Neural cell (in vitro differentiated cells): ENCODE data around the gene C3. TPM values are rescaled to one million over a fixed set of nuclear protein-coding genes. Genes with fewer than 3 reads are reported as not detected.

Experiments
- H2AFZ ChIP-seq: fragments of 200-600, 300-800 bp; sonication (generic), shearing (Covaris generic); 2 replicates; pipeline ENCODE4 v1.6.0; 2014; ENCODE audit warnings: low read depth, mild to moderate bottlenecking, antibody characterized with exemption, low read length, moderate library complexity
- H3F3A ChIP-seq: fragments of 200-600 bp; shearing (Covaris generic); 2 replicates; pipeline ENCODE4 v1.6.1; 2016; ENCODE audit warnings: mild to moderate bottlenecking, moderate library complexity, mixed read lengths, antibody characterized with exemption, low read length; ENCODE audit not compliant: insufficient read depth, poor library complexity, severe bottlenecking
- H3K27ac ChIP-seq: fragments of 200-600, 300-800 bp; sonication (generic), shearing (Covaris generic); 2 replicates; pipeline ENCODE4 v1.5.1; 2014; ENCODE audit warnings: mild to moderate bottlenecking, low read length, moderate library complexity
- H3K27me3 ChIP-seq: fragments of 300-800, 200-600 bp; sonication (generic), shearing (Covaris generic); 2 replicates; pipeline ENCODE4 v1.6.0; 2014; ENCODE audit warnings: mild to moderate bottlenecking, low read depth, low read length, moderate library complexity; ENCODE audit not compliant: insufficient read depth
- H3K36me3 ChIP-seq: fragments of 300-800, 200-600 bp; sonication (generic), shearing (Covaris generic); 2 replicates; pipeline ENCODE4 v1.5.1; 2014; ENCODE audit warnings: mild to moderate bottlenecking, antibody characterized with exemption, low read length, moderate library complexity; ENCODE audit not compliant: insufficient read depth
- H3K4me2 ChIP-seq: fragments of 300-800, 200-600 bp; sonication (generic), shearing (Covaris generic); 2 replicates; pipeline ENCODE4 v1.6.0; 2014; ENCODE audit warnings: mild to moderate bottlenecking, low read length
- H3K4me3 ChIP-seq: fragments of 300-800, 200-600 bp; sonication (generic), shearing (Covaris generic); 2 replicates; pipeline ENCODE4 v1.5.1; 2014; ENCODE audit warnings: mild to moderate bottlenecking, low read length, moderate library complexity
- H3K79me2 ChIP-seq: fragments of 200-600 bp; shearing (Covaris generic); replicated peaks from 2 replicates; pipeline ENCODE4 v1.6.0; 2014; ENCODE audit warnings: mild to moderate bottlenecking, low read length, moderate library complexity; ENCODE audit not compliant: insufficient read depth
- H3K9ac ChIP-seq: fragments of 300-800, 200-600 bp; sonication (generic), shearing (Covaris generic); 2 replicates; pipeline ENCODE4 v1.6.1; 2016; ENCODE audit warnings: mild to moderate bottlenecking, low read length, mixed read lengths
- H3K9me2 ChIP-seq: fragments of 200-600 bp; shearing (Covaris generic); 2 replicates; pipeline ENCODE4 v1.6.1; 2016; ENCODE audit warnings: mild to moderate bottlenecking, low read length, mixed read lengths; ENCODE audit not compliant: insufficient read depth
- H3K9me3 ChIP-seq: fragments of 200-600, 300-800 bp; sonication (generic), shearing (Covaris generic); 2 replicates; pipeline ENCODE4 v1.6.1; 2016; ENCODE audit warnings: mild to moderate bottlenecking, mixed run types, low read length, moderate library complexity, mixed read lengths
- H4K20me1 ChIP-seq: fragments of 200-600 bp; shearing (Covaris generic); 2 replicates; pipeline ENCODE4 v1.6.1; 2016; ENCODE audit warnings: mild to moderate bottlenecking, mixed run types; ENCODE audit not compliant: insufficient read depth
- EP300 ChIP-seq: fragments of 450-650 bp; conservative IDR thresholded peaks from 2 replicates; pipeline ENCODE4 v1.6.1; 2014; ENCODE audit warnings: antibody characterized with exemption, mild to moderate bottlenecking, moderate library complexity; ENCODE audit not compliant: poor library complexity, severe bottlenecking
- EZH2 ChIP-seq: fragments of 200-600, 300-800 bp; shearing (Covaris generic), sonication (generic); IDR thresholded peaks from 2 replicates; pipeline ENCODE4 v1.6.1; 2014; ENCODE audit warnings: antibody characterized with exemption, low read length, borderline replicate concordance, mild to moderate bottlenecking; ENCODE audit not compliant: insufficient read depth, poor library complexity, severe bottlenecking
- MXI1 ChIP-seq: fragments of 450-650 bp; conservative IDR thresholded peaks from 2 replicates; pipeline ENCODE4 v1.6.1; 2014; ENCODE audit warnings: antibody characterized with exemption, mild to moderate bottlenecking; ENCODE audit not compliant: poor library complexity, severe bottlenecking
- POLR2AphosphoS5 ChIP-seq: IDR thresholded peaks from 2 replicates; pipeline ENCODE4 v1.6.1; 2012
- RAD21 ChIP-seq: fragments of 450-650 bp; conservative IDR thresholded peaks from 2 replicates; pipeline ENCODE4 v1.6.1; 2014; ENCODE audit warnings: antibody characterized with exemption, mild to moderate bottlenecking, moderate library complexity
- SMC3 ChIP-seq: fragments of 450-650 bp; conservative IDR thresholded peaks from 2 replicates; pipeline ENCODE4 v1.6.1; 2014; ENCODE audit warnings: antibody characterized with exemption, mild to moderate bottlenecking, moderate library complexity; ENCODE audit not compliant: poor library complexity
- TAF1 ChIP-seq: IDR thresholded peaks from 2 replicates; pipeline ENCODE4 v1.6.1; 2012; ENCODE audit warnings: low read depth
- polyA plus RNA-seq: library from polyadenylated mRNA; depleted of rRNA; stranded (reverse); fragments of >200 nt; gene quantifications from 2 replicates; pipeline ENCODE4 v1.2.3, GENCODE V29; 2014
- TF ChIP-seq, protein P1 (sequence below): fragments of 450-650 bp; IDR thresholded peaks from 2 replicates; pipeline ENCODE4 v1.5.1; 2014; ENCODE audit warnings: antibody characterized with exemption, mild to moderate bottlenecking, moderate library complexity; ENCODE audit not compliant: poor library complexity, severe bottlenecking
- TF ChIP-seq, protein P2 (sequence below): IDR thresholded peaks from 2 replicates; pipeline ENCODE4 v1.6.1; 2012; ENCODE audit warnings: borderline replicate concordance

C3 gene
- polyA plus RNA-seq, 1 donor from 2014 or later: not detected

- Histone ChIP-seq H3K4me3 (no peak overlapping the region), H3K79me2 (no peaks in the 10 kb centered on the region), H3K4me2 (no peak overlapping the region), H3K27ac (no peak overlapping the region), H3K9me2 (no peaks in the 10 kb centered on the region), H4K20me1 (no peaks in the 10 kb centered on the region), H2AFZ (no peak overlapping the region), H3K9ac (no peak overlapping the region), H3K27me3 (no peaks in the 10 kb centered on the region), H3F3A (no peaks in the 10 kb centered on the region), H3K36me3 (no peaks in the 10 kb centered on the region), H3K9me3 (no peaks in the 10 kb centered on the region)
- TF ChIP-seq POLR2AphosphoS5 (no peak), MXI1 (no peak), RAD21 (no peak), EZH2 (no peak), SMC3 (no peak), TAF1 (no peak), EP300 (no peak)
- TF ChIP-seq, protein P1, sequence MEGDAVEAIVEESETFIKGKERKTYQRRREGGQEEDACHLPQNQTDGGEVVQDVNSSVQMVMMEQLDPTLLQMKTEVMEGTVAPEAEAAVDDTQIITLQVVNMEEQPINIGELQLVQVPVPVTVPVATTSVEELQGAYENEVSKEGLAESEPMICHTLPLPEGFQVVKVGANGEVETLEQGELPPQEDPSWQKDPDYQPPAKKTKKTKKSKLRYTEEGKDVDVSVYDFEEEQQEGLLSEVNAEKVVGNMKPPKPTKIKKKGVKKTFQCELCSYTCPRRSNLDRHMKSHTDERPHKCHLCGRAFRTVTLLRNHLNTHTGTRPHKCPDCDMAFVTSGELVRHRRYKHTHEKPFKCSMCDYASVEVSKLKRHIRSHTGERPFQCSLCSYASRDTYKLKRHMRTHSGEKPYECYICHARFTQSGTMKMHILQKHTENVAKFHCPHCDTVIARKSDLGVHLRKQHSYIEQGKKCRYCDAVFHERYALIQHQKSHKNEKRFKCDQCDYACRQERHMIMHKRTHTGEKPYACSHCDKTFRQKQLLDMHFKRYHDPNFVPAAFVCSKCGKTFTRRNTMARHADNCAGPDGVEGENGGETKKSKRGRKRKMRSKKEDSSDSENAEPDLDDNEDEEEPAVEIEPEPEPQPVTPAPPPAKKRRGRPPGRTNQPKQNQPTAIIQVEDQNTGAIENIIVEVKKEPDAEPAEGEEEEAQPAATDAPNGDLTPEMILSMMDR: no peak
- TF ChIP-seq, protein P2, sequence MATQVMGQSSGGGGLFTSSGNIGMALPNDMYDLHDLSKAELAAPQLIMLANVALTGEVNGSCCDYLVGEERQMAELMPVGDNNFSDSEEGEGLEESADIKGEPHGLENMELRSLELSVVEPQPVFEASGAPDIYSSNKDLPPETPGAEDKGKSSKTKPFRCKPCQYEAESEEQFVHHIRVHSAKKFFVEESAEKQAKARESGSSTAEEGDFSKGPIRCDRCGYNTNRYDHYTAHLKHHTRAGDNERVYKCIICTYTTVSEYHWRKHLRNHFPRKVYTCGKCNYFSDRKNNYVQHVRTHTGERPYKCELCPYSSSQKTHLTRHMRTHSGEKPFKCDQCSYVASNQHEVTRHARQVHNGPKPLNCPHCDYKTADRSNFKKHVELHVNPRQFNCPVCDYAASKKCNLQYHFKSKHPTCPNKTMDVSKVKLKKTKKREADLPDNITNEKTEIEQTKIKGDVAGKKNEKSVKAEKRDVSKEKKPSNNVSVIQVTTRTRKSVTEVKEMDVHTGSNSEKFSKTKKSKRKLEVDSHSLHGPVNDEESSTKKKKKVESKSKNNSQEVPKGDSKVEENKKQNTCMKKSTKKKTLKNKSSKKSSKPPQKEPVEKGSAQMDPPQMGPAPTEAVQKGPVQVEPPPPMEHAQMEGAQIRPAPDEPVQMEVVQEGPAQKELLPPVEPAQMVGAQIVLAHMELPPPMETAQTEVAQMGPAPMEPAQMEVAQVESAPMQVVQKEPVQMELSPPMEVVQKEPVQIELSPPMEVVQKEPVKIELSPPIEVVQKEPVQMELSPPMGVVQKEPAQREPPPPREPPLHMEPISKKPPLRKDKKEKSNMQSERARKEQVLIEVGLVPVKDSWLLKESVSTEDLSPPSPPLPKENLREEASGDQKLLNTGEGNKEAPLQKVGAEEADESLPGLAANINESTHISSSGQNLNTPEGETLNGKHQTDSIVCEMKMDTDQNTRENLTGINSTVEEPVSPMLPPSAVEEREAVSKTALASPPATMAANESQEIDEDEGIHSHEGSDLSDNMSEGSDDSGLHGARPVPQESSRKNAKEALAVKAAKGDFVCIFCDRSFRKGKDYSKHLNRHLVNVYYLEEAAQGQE: no peak
These were observed 29.1 kb downstream of the C3 start for GRCh38 chr19:6691342-6691741.

- H3K9me3 ChIP-seq: no peaks in the 10 kb centered on the region
- no peaks in the 10 kb centered on the region for H4K20me1 ChIP-seq
- no peaks in the 10 kb centered on the region for H3K9me2 ChIP-seq
- H3K27me3 ChIP-seq: no peaks in the 10 kb centered on the region
- TF ChIP-seq, protein P1: no peak
- TF ChIP-seq, protein P2: no peak
- TF ChIP-seq POLR2AphosphoS5 (no peak), EP300 (no peak), SMC3 (no peak), RAD21 (no peak), TAF1 (no peak), EZH2 (no peak), MXI1 (no peak)
- H3K36me3 ChIP-seq: no peaks in the 10 kb centered on the region
- no peaks in the 10 kb centered on the region for H3F3A ChIP-seq
- H3K9ac ChIP-seq: no peak overlapping the region
- no peak overlapping the region for H2AFZ ChIP-seq
- no peak overlapping the region for H3K27ac ChIP-seq
- no peak overlapping the region for H3K4me2 ChIP-seq
- H3K79me2 ChIP-seq: no peaks in the 10 kb centered on the region
- H3K4me3 ChIP-seq: no peak overlapping the region
These were observed 30.1 kb downstream of the C3 start for GRCh38 chr19:6690160-6690885.
